Stimulated activated memory B cell treated with anti-CD40 and anti-IgM and Interleukin-4, amounts not matched to agents 10 μg/mL and 1 μg/mL and 100 μg/mL, for 72 hours (primary cell): ENCODE results near the gene CTNNA3.

ENCODE experiments used
- ATAC-seq: fragments of 150-1000 bp; cut with Tn5 transposase; 2 replicates; pipeline ENCODE4 v1.10.0; 2021
- H3K27ac Mint-ChIP-seq: one replicate; pipeline ENCODE4 v1.8.0; 2022; ENCODE audit warnings: mild to moderate bottlenecking, mixed read lengths
- H3K27me3 Mint-ChIP-seq: one replicate; pipeline ENCODE4 v1.8.0; 2022; ENCODE audit warnings: mixed read lengths
- H3K36me3 Mint-ChIP-seq: one replicate; pipeline ENCODE4 v1.8.0; 2022; ENCODE audit warnings: mixed read lengths
- H3K4me1 Mint-ChIP-seq: one replicate; pipeline ENCODE4 v1.8.0; 2022; ENCODE audit warnings: mixed read lengths
- H3K4me3 Mint-ChIP-seq: one replicate; pipeline ENCODE4 v1.8.0; 2022; ENCODE audit warnings: mild to moderate bottlenecking, moderate library complexity, mixed read lengths
- H3K9me3 Mint-ChIP-seq: one replicate; pipeline ENCODE4 v1.8.0; 2022; ENCODE audit warnings: mixed read lengths

CTNNA3 gene

GRCh38 chr10:67521546-67521945 lies 174.4 kb downstream of the CTNNA3 start:
- no peaks in the 10 kb centered on the region for H3K4me1 Mint-ChIP-seq
- no peak for ATAC-seq
- H3K27me3 Mint-ChIP-seq, result no peaks in the 10 kb centered on the region
- H3K9me3 Mint-ChIP-seq, result no peaks in the 10 kb centered on the region
- no peak overlapping the region for H3K27ac Mint-ChIP-seq
- H3K36me3 Mint-ChIP-seq, result no peaks in the 10 kb centered on the region
- no peak overlapping the region for H3K4me3 Mint-ChIP-seq

- H3K36me3 Mint-ChIP-seq, result no peaks in the 10 kb centered on the region
- no peak overlapping the region for H3K27ac Mint-ChIP-seq
- H3K27me3 Mint-ChIP-seq, result no peaks in the 10 kb centered on the region
- H3K4me1 Mint-ChIP-seq, result no peaks in the 10 kb centered on the region
- no peak for ATAC-seq
- H3K4me3 Mint-ChIP-seq, result no peak overlapping the region
- H3K9me3 Mint-ChIP-seq, result no peaks in the 10 kb centered on the region
Measured at GRCh38 chr10:67520924-67521520, 175.0 kb downstream of the CTNNA3 start.

- H3K4me1 Mint-ChIP-seq, result no peaks in the 10 kb centered on the region
- no peaks in the 10 kb centered on the region for H3K9me3 Mint-ChIP-seq
- no peak overlapping the region for H3K4me3 Mint-ChIP-seq
- no peaks in the 10 kb centered on the region for H3K36me3 Mint-ChIP-seq
- H3K27me3 Mint-ChIP-seq, result no peaks in the 10 kb centered on the region
- ATAC-seq, result no peak
- no peak overlapping the region for H3K27ac Mint-ChIP-seq
Measured at GRCh38 chr10:67519434-67519833, 176.6 kb downstream of the CTNNA3 start.

GRCh38 chr10:67518756-67519155 lies 177.2 kb downstream of the CTNNA3 start:
- H3K9me3 Mint-ChIP-seq, result no peaks in the 10 kb centered on the region
- no peaks in the 10 kb centered on the region for H3K36me3 Mint-ChIP-seq
- H3K27me3 Mint-ChIP-seq, result no peaks in the 10 kb centered on the region
- no peaks in the 10 kb centered on the region for H3K4me1 Mint-ChIP-seq
- no peak for ATAC-seq
- H3K4me3 Mint-ChIP-seq, result no peak overlapping the region
- H3K27ac Mint-ChIP-seq, result no peak overlapping the region

- Mint-ChIP-seq H3K9me3 (no peaks in the 10 kb centered on the region), H3K4me3 (no peak overlapping the region), H3K27ac (no peak overlapping the region), H3K36me3 (no peaks in the 10 kb centered on the region), H3K4me1 (no peaks in the 10 kb centered on the region), H3K27me3 (no peaks in the 10 kb centered on the region)
- no peak for ATAC-seq
Measured at GRCh38 chr10:67518043-67518442, 178.0 kb downstream of the CTNNA3 start.

- no peak for ATAC-seq
- Mint-ChIP-seq H3K27ac (no peak overlapping the region), H3K27me3 (no peaks in the 10 kb centered on the region), H3K9me3 (peaks cover 3% of the 10 kb centered on the region), H3K36me3 (no peaks in the 10 kb centered on the region), H3K4me1 (no peaks in the 10 kb centered on the region), H3K4me3 (no peak overlapping the region)
Measured at GRCh38 chr10:67506757-67507091, 189.3 kb downstream of the CTNNA3 start.

- no peak for ATAC-seq
- peaks cover 8% of the 10 kb centered on the region for H3K9me3 Mint-ChIP-seq
- H3K4me1 Mint-ChIP-seq, result no peaks in the 10 kb centered on the region
- no peaks in the 10 kb centered on the region for H3K27me3 Mint-ChIP-seq
- H3K4me3 Mint-ChIP-seq, result no peak overlapping the region
- H3K27ac Mint-ChIP-seq, result no peak overlapping the region
- no peaks in the 10 kb centered on the region for H3K36me3 Mint-ChIP-seq
Measured at GRCh38 chr10:67506083-67506756, 189.8 kb downstream of the CTNNA3 start.

GRCh38 chr10:67492317-67493019 lies 203.5 kb downstream of the CTNNA3 start:
- peaks cover 1% of the 10 kb centered on the region for H3K9me3 Mint-ChIP-seq
- H3K27me3 Mint-ChIP-seq, result no peaks in the 10 kb centered on the region
- H3K27ac Mint-ChIP-seq, result no peak overlapping the region
- no peak overlapping the region for H3K4me3 Mint-ChIP-seq
- no peak for ATAC-seq
- H3K36me3 Mint-ChIP-seq, result no peaks in the 10 kb centered on the region
- H3K4me1 Mint-ChIP-seq, result no peaks in the 10 kb centered on the region

GRCh38 chr10:67487906-67488619 lies 207.9 kb downstream of the CTNNA3 start:
- no peaks in the 10 kb centered on the region for H3K36me3 Mint-ChIP-seq
- H3K27me3 Mint-ChIP-seq, result no peaks in the 10 kb centered on the region
- peaks cover 6% of the 10 kb centered on the region for H3K9me3 Mint-ChIP-seq
- no peak for ATAC-seq
- no peak overlapping the region for H3K27ac Mint-ChIP-seq
- no peak overlapping the region for H3K4me3 Mint-ChIP-seq
- no peaks in the 10 kb centered on the region for H3K4me1 Mint-ChIP-seq

- no peak overlapping the region for H3K27ac Mint-ChIP-seq
- no peak overlapping the region for H3K4me3 Mint-ChIP-seq
- peaks cover 6% of the 10 kb centered on the region for H3K9me3 Mint-ChIP-seq
- H3K36me3 Mint-ChIP-seq, result no peaks in the 10 kb centered on the region
- H3K4me1 Mint-ChIP-seq, result no peaks in the 10 kb centered on the region
- no peak for ATAC-seq
- no peaks in the 10 kb centered on the region for H3K27me3 Mint-ChIP-seq
Measured at GRCh38 chr10:67487199-67487598, 208.8 kb downstream of the CTNNA3 start.

- ATAC-seq, result no peak
- Mint-ChIP-seq H3K27me3 (peaks cover 6% of the 10 kb centered on the region), H3K27ac (no peak overlapping the region), H3K4me3 (no peak overlapping the region), H3K36me3 (no peaks in the 10 kb centered on the region), H3K4me1 (no peaks in the 10 kb centered on the region), H3K9me3 (peaks cover 11% of the 10 kb centered on the region)
Measured at GRCh38 chr10:67477868-67478267, 218.1 kb downstream of the CTNNA3 start.

- H3K27ac Mint-ChIP-seq, result no peak overlapping the region
- ATAC-seq, result no peak
Measured at GRCh38 chr10:67476201-67476600, 219.8 kb downstream of the CTNNA3 start.

GRCh38 chr10:67473850-67474633 lies 222.0 kb downstream of the CTNNA3 start:
- Mint-ChIP-seq H3K9me3 (peaks cover 14% of the 10 kb centered on the region), H3K27ac (no peak overlapping the region), H3K4me1 (no peaks in the 10 kb centered on the region), H3K4me3 (no peak overlapping the region), H3K36me3 (no peaks in the 10 kb centered on the region), H3K27me3 (peaks cover 11% of the 10 kb centered on the region)
- no peak for ATAC-seq

More at GRCh38 chr10:67476201-67476600, 219.8 kb downstream of the CTNNA3 start:
- Mint-ChIP-seq H3K9me3 (peaks cover 14% of the 10 kb centered on the region), H3K27me3 (peaks cover 11% of the 10 kb centered on the region), H3K4me1 (no peaks in the 10 kb centered on the region), H3K36me3 (no peaks in the 10 kb centered on the region), H3K4me3 (no peak overlapping the region)

- Mint-ChIP-seq H3K36me3 (no peaks in the 10 kb centered on the region), H3K9me3 (peaks cover 6% of the 10 kb centered on the region), H3K27ac (no peak overlapping the region), H3K27me3 (peaks cover 11% of the 10 kb centered on the region), H3K4me3 (no peak overlapping the region), H3K4me1 (no peaks in the 10 kb centered on the region)
- no peak for ATAC-seq
Measured at GRCh38 chr10:67471022-67471421, 225.0 kb downstream of the CTNNA3 start.

- H3K36me3 Mint-ChIP-seq, result no peaks in the 10 kb centered on the region
- ATAC-seq, result no peak
- no peak overlapping the region for H3K4me3 Mint-ChIP-seq
- H3K27ac Mint-ChIP-seq, result no peak overlapping the region
- H3K27me3 Mint-ChIP-seq, result no peaks in the 10 kb centered on the region
- H3K4me1 Mint-ChIP-seq, result no peaks in the 10 kb centered on the region
- no peaks in the 10 kb centered on the region for H3K9me3 Mint-ChIP-seq
Measured at GRCh38 chr10:67464278-67464677, 231.7 kb downstream of the CTNNA3 start.
